Heart left ventricle (tissue), 16 donors: ENCODE data around the gene SCGB2B2. TPM values are rescaled to one million over a fixed set of nuclear protein-coding genes. Genes with fewer than 3 reads are reported as not detected.
"Not testable (repeated sequence)": the region's sequence is repeated elsewhere in the genome, so short reads cannot be mapped to it uniquely, and the experiment has no call there.

ENCODE experiments used
- ATAC-seq, 4 donors: fragments of 200-7000 bp; cut with Tn5 transposase; one replicate each; pipeline ENCODE4 v1.9.1; 2020 to 2022; ENCODE audit warnings: moderate library complexity in 4 of 4, mild to moderate bottlenecking in 3 of 4, moderate number of reproducible peaks in 1 of 4
- DNase-seq, 5 donors: peaks; one replicate each; pipeline ENCODE4 v3.0.0-alpha.2; 2020
- H3K27ac ChIP-seq, 12 donors: fragments of 200-600 bp; sonication (generic) in 4 of 12; one replicate each; pipeline versions ENCODE4 v1.5.0 to v1.8.0; 2016 to 2022; ENCODE audit warnings: mild to moderate bottlenecking in 2 of 12
- H3K27me3 ChIP-seq, 9 donors: fragments of 200-600 bp; sonication (generic) in 2 of 9; one replicate each; pipeline versions ENCODE4 v1.5.1 to v1.8.0; 2016 to 2022; ENCODE audit warnings: mild to moderate bottlenecking in 3 of 9
- H3K36me3 ChIP-seq, 9 donors: fragments of 200-600 bp; sonication (generic) in 2 of 9; one replicate each; pipeline versions ENCODE4 v1.5.0 to v1.8.0; 2018 to 2022; ENCODE audit warnings: mild to moderate bottlenecking in 2 of 9
- H3K4me1 ChIP-seq, 12 donors: fragments of 200-600 bp; sonication (generic) in 4 of 12; one replicate each; pipeline versions ENCODE4 v1.5.0 to v1.8.0; 2016 to 2022; ENCODE audit warnings: mild to moderate bottlenecking in 3 of 12
- H3K4me3 ChIP-seq, 12 donors: fragments of 200-600 bp; sonication (generic) in 4 of 12; one replicate each; pipeline versions ENCODE4 v1.5.0 to v1.8.0; 2017 to 2022; ENCODE audit warnings: mild to moderate bottlenecking in 9 of 12, moderate library complexity in 4 of 12
- H3K9me3 ChIP-seq, 12 donors: fragments of 200-600 bp; sonication (generic) in 4 of 12; one replicate each; pipeline versions ENCODE4 v1.5.0 to v1.8.0; 2016 to 2022; ENCODE audit warnings: mild to moderate bottlenecking in 1 of 12
- CTCF ChIP-seq, 12 donors: fragments of 200-600 bp; sonication (generic) in 4 of 12; IDR thresholded peaks; one replicate each; pipeline versions ENCODE4 v1.5.0 to v1.8.0; 2018 to 2022; ENCODE audit warnings: antibody characterized with exemption in 12 of 12, mild to moderate bottlenecking in 5 of 12
- POLR2A ChIP-seq, 2 donors: fragments of 450-650 bp; IDR thresholded peaks; one replicate each; pipeline ENCODE4 v1.6.1; 2017; ENCODE audit warnings: antibody characterized with exemption in 2 of 2, mild to moderate bottlenecking in 2 of 2, moderate library complexity in 2 of 2
- WGBS, 4 donors: extraction: QIAGEN DNeasy Blood & Tissue Kit in 2 of 4; methylation state at CpG; one replicate each; pipeline versions ENCODE4 v1.1.5 to v1.1.7; 2013 to 2018; 5-methylcytosine and 5-hydroxymethylcytosine counted together
- intact Hi-C, 10 donors: fragments of 100-400 bp; cut with DNase I; formaldehyde crosslinking; loops; one replicate each; pipeline versions ENCODE4 v1.11.1 to v1.14.2; 2022
- polyA plus RNA-seq, 2 donors: library from polyadenylated mRNA; stranded (reverse); fragments of 200-250 nt; gene quantifications; one replicate each; pipeline ENCODE4 v1.2.3, GENCODE V29; 2013
- total RNA-seq, 9 donors: library from RNA; depleted of rRNA in 2 of 9; stranded (reverse); fragments of >200 nt in 2 of 9; fragmentation: NEBNext Ultra II Directional in 3 of 9; extraction: Animal tissue kit (Norgen Biotek cat#: 25700) in 3 of 9; gene quantifications; one replicate each; pipeline versions ENCODE4 v1.1.0 to v1.2.4, GENCODE V29; 2016 to 2023
- donor health status: ischemic (EF 13 %, LVEDD 7.1; RV severe dilation, severe dysfunction).
- donor health status: healthy with polysubstance abuse.
- donor health status: DM: no; HTN: yes; CAD: no.
- donor health status: DM: no; HTN: no; CAD: no.
- donor health status: ischemic (EF 25% LVEDD 6.9; RV normal size, moderate dysfunction).
- donor health status: ischemic (EF 25% LVEDD 5.7; RV mildly dilated, moderate dysfunction).
- donor health status: healthy.
- donor health status: DM: yes; HTN: yes; CAD: no.
- donor health status: ischemic (EF 35%, LVEDD 5.7; RV mildly dilated, moderate dysfunction).
- donor health status: nonischemic (EF 11% LVEDD 7.7; RV severe dilation, severe dysfunction).
- donor health status: DM: yes; HTN: yes; CAD: no.
- donor health status: PGD.
- donor health status: ischemic (EF 29% LVEDD 5.4; RV normal size, mild dysfunction).
- donor health status: nonischemic (EF 23%, LVEDD 6.1; RV moderate dilation, normal function).

Gene SCGB2B2
- total and polyA plus RNA-seq, 11 donors, result 0.11 to 1.7 (median 0.79) TPM; not detected in 1

- Histone ChIP-seq H3K4me1 (peaks cover 0 to 29% (median 0%) of the 10 kb centered on the region in 12 donors), H3K4me3 (peak overlapping the region in 6 of 12 donors; percentile 40 to 52 (median 48)), H3K9me3 (no peaks in the 10 kb centered on the region), H3K27ac (peak overlapping the region in 6 of 12 donors; percentile 18 to 69 (median 42)), H3K36me3 (no peaks in the 10 kb centered on the region), H3K27me3 (no peaks in the 10 kb centered on the region)
- intact Hi-C loops, result no loop called here
- no peak for TF ChIP-seq POLR2A (IDR thresholded peaks at IDR 0.05)
- no peak for TF ChIP-seq CTCF (IDR thresholded peaks at IDR 0.05)
- 85 to 89% (median 87%) methylated on average over 9 of the region's 9 CpGs for WGBS, 4 donors
- DNase-seq (no peak), ATAC-seq (no peak)
Observed at GRCh38 chr19:34666958-34667265, 10.0 kb downstream of the SCGB2B2 start.

GRCh38 chr19:34666200-34666957 is 10.6 kb downstream of the SCGB2B2 start:
- ATAC-seq, result no peak
- H3K27ac ChIP-seq, result no peak overlapping the region
- H3K4me3 ChIP-seq, result no peak overlapping the region
- WGBS, 4 donors, result 94 to 96% (median 95%) methylated on average over 25 of the region's 25 CpGs
- H3K27me3 ChIP-seq, result no peaks in the 10 kb centered on the region
- TF ChIP-seq CTCF (IDR thresholded peaks at IDR 0.05) (no peak), POLR2A (IDR thresholded peaks at IDR 0.05) (no peak)
- no peaks in the 10 kb centered on the region for H3K9me3 ChIP-seq
- H3K4me1 ChIP-seq, result peaks cover 0 to 29% (median 0%) of the 10 kb centered on the region in 12 donors
- intact Hi-C loops, result no loop called here
- H3K36me3 ChIP-seq, result no peaks in the 10 kb centered on the region
- no peak for DNase-seq

- DNase-seq, H3K27me3 ChIP-seq, H3K9me3 ChIP-seq, H3K27ac ChIP-seq, intact Hi-C loops, H3K36me3 ChIP-seq, ATAC-seq, H3K4me3 ChIP-seq: not testable (repeated sequence)
- 72 to 88% (median 80%) methylated on average over 4 of the region's 4 CpGs; no CpG with 5 or more reads in 1 of the 4 donors for WGBS, 4 donors
- H3K4me1 ChIP-seq, result peaks cover 0 to 29% (median 0%) of the 10 kb centered on the region in 12 donors
Observed at GRCh38 chr19:34665275-34665674, 11.7 kb downstream of the SCGB2B2 start.

GRCh38 chr19:34664870-34665269 is 12.1 kb downstream of the SCGB2B2 start:
- Histone ChIP-seq H3K4me3 (no peak overlapping the region), H3K4me1 (peaks cover 0 to 29% (median 0%) of the 10 kb centered on the region in 12 donors), H3K27ac (peak overlapping the region in 1 of 12 donors; percentile 14), H3K9me3 (no peaks in the 10 kb centered on the region), H3K36me3 (no peaks in the 10 kb centered on the region), H3K27me3 (no peaks in the 10 kb centered on the region)
- DNase-seq (no peak), ATAC-seq (no peak)
- TF ChIP-seq POLR2A (IDR thresholded peaks at IDR 0.05) (no peak), CTCF (IDR thresholded peaks at IDR 0.05) (no peak)
- intact Hi-C loops, result no loop called here
- 91 to 93% (median 91%) methylated on average over 4 to 6 of the region's 6 CpGs for WGBS, 4 donors
